K562 (cell line): ENCODE data around the gene SPRY4. TPM values are rescaled to one million over a fixed set of nuclear protein-coding genes. Genes with fewer than 3 reads are reported as not detected.
A peak's percentile ranks its signal among the peaks of the same experiment; 100 is the strongest.
"Not testable (repeated sequence)": the region's sequence is repeated elsewhere in the genome, so short reads cannot be mapped to it uniquely, and the experiment has no call there.

Source experiments
- ATAC-seq: fragments of 200-7000 bp; cut with Tn5 transposase; 3 replicates; pipeline ENCODE4 v1.9.1; 2020; ENCODE audit warnings: moderate library complexity
- BruUV-seq: library from RNA; stranded (reverse); fragments of 400-500 nt; replicated peaks from 2 replicates; lab custom pipeline; 2021; lab: Mats Ljungman, UMichigan
- CTCF ChIA-PET: fragments of 300-600 bp; formaldehyde crosslinking; extraction: SDS; loops from one replicate; lab custom pipeline; 2021; ENCODE audit warnings: low intra/inter-chr PET ratio; lab: Yijun Ruan, JAX
- POLR2A ChIA-PET: fragments of 300-600, 350-650 bp; sonication (Branson Sonifier 250); formaldehyde crosslinking; extraction: SDS; loops from one replicate; lab custom pipeline; 2021; ENCODE audit warnings: antibody characterized with exemption, inconsistent platforms; lab: Yijun Ruan, JAX
- DNase-seq, 4 experiments: peaks; one replicate each; pipeline versions ENCODE4 v3.0.0 to v3.0.0-alpha.2; 2011 to 2018; ENCODE audit warnings: low spot score in 3 of 4, mixed read lengths in 3 of 4; ENCODE audit errors: extremely low read depth in 1 of 4
- FAIRE-seq: peaks from 2 replicates; lab custom pipeline; 2011; peaks lifted over from hg19 to GRCh38; lab: Jason Lieb, UNC
- H2AFZ ChIP-seq: 2 replicates; pipeline ENCODE4 v1.6.0; 2011; ENCODE audit warnings: low read depth, low read length, control low read depth, inconsistent platforms
- H3K27ac ChIP-seq: fragments of 200-600 bp; 3 replicates; pipeline ENCODE4 v1.8.0; 2011; ENCODE audit warnings: low read depth, mild to moderate bottlenecking, control low read depth, inconsistent platforms, low read length, moderate library complexity, mixed read lengths; ENCODE audit errors: extremely low read depth
- H3K27me3 ChIP-seq, 2 experiments: fragments of 300-600 bp in 1 of 2; 2 replicates in 1 of 2; 3 replicates in 1 of 2; pipeline versions ENCODE4 v1.6.0 to v1.8.0; 2011; ENCODE audit warnings: inconsistent platforms in 2 of 2, low read length in 2 of 2, mild to moderate bottlenecking in 1 of 2, mixed read lengths in 1 of 2, moderate library complexity in 1 of 2; ENCODE audit not compliant: control insufficient read depth in 2 of 2, insufficient read depth in 2 of 2
- H3K36me3 ChIP-seq: fragments of 300-600 bp; 3 replicates; pipeline ENCODE4 v1.8.0; 2011; ENCODE audit warnings: mild to moderate bottlenecking, low read length, inconsistent platforms; ENCODE audit not compliant: control insufficient read depth, insufficient read depth
- H3K4me1 ChIP-seq, 2 experiments: fragments of 200-600 bp in 1 of 2; replicated peaks in 1 of 2; 2 replicates in 1 of 2; 3 replicates in 1 of 2; pipeline versions ENCODE4 v1.5.1 to v1.8.0; 2011; ENCODE audit warnings: inconsistent platforms in 2 of 2, low read length in 2 of 2, mild to moderate bottlenecking in 1 of 2, mixed read lengths in 1 of 2, moderate library complexity in 1 of 2; ENCODE audit not compliant: control insufficient read depth in 2 of 2, insufficient read depth in 2 of 2
- H3K4me2 ChIP-seq: 2 replicates; pipeline ENCODE4 v1.6.1; 2011; ENCODE audit warnings: low read length, control low read depth, inconsistent platforms, mixed read lengths; ENCODE audit not compliant: insufficient read depth
- H3K4me3 ChIP-seq: fragments of 200-600 bp; sonication (generic), shearing (Covaris generic); 2 replicates; pipeline ENCODE4 v1.5.1; 2016; ENCODE audit warnings: control low read depth, inconsistent platforms
- H3K79me2 ChIP-seq: fragments of 200-600 bp; 3 replicates; pipeline ENCODE4 v1.8.0; 2011; ENCODE audit warnings: low read length, inconsistent platforms; ENCODE audit not compliant: control insufficient read depth, insufficient read depth
- H3K9ac ChIP-seq, 2 experiments: 2 replicates each; pipeline versions ENCODE4 v1.6.0 to v1.6.1; 2011; ENCODE audit warnings: low read depth in 2 of 2, low read length in 2 of 2, control low read depth in 1 of 2, inconsistent platforms in 1 of 2, mild to moderate bottlenecking in 1 of 2, mixed read lengths in 1 of 2; ENCODE audit not compliant: insufficient read depth in 1 of 2
- H3K9me1 ChIP-seq: one replicate; pipeline ENCODE4 v1.6.0; 2011; ENCODE audit warnings: inconsistent platforms, mild to moderate bottlenecking, low read length, moderate library complexity; ENCODE audit not compliant: control insufficient read depth, insufficient read depth
- H3K9me3 ChIP-seq: replicated peaks from 2 replicates; pipeline ENCODE4 v1.5.1; 2011; ENCODE audit warnings: low read depth, low read length, inconsistent platforms; ENCODE audit not compliant: control insufficient read depth, insufficient read depth
- H4K20me1 ChIP-seq: replicated peaks from 2 replicates; pipeline ENCODE4 v1.6.1; 2011; ENCODE audit warnings: low read length, inconsistent platforms, mixed read lengths; ENCODE audit not compliant: control insufficient read depth, insufficient read depth
- CBX3 ChIP-seq, 2 experiments: IDR thresholded peaks; 1 replicate in 1 of 2; 2 replicates in 1 of 2; pipeline ENCODE4 v1.6.1; 2012; ENCODE audit warnings: inconsistent platforms in 2 of 2, low read length in 2 of 2, borderline replicate concordance in 1 of 2, control low read depth in 1 of 2
- HCFC1 ChIP-seq: IDR thresholded peaks from 2 replicates; pipeline ENCODE4 v1.6.1; 2012; ENCODE audit warnings: low read depth, low read length, improper control_type of control experiment
- SRSF3 ChIP-seq: fragments of 200-400 bp; formaldehyde crosslinking; IDR thresholded peaks from 2 replicates; pipeline ENCODE4 v1.6.1; 2016; ENCODE audit warnings: mild to moderate bottlenecking, low read length, moderate library complexity; ENCODE audit not compliant: insufficient read depth
- TCF3 ChIP-seq: sonication (generic); formaldehyde crosslinking; IDR thresholded peaks from 2 replicates; pipeline ENCODE4 v1.4.0; 2020; ENCODE audit warnings: mild to moderate bottlenecking, missing genetic modification reagents
- ZNF121 ChIP-seq: sonication (generic); formaldehyde crosslinking; conservative IDR thresholded peaks from 2 replicates; pipeline ENCODE4 v1.8.0; 2022; ENCODE audit warnings: missing genetic modification reagents
- WGBS: fragments of 100-300 bp; shearing (Covaris generic); methylation state at CpG from one replicate; pipeline ENCODE4 v1.1.6; 2016; ENCODE audit warnings: low coverage, mixed read lengths; ENCODE audit not compliant: insufficient coverage; ENCODE audit errors: missing lambda C conversion rate; 5-methylcytosine and 5-hydroxymethylcytosine counted together
- in situ Hi-C: fragments of 300-500 bp; cut with MboI; formaldehyde crosslinking; loops from 4 replicates; pipeline ENCODE4 v1.15.0; 2018; ENCODE audit warnings: inconsistent platforms, mixed read lengths
- intact Hi-C: fragments of 100-400 bp; cut with micrococcal nuclease; formaldehyde crosslinking; loops from 2 replicates; pipeline ENCODE4 v1.14.2; 2022
- polyA plus RNA-seq, 8 experiments: library from polyadenylated mRNA; depleted of rRNA in 4 of 8; stranded (reverse) in 5 of 8; unstranded in 3 of 8; fragments of >200 nt; fragmentation: Nextera tagmentation in 2 of 8; fragmentation: Illumina TruSeq in 1 of 8; extraction: Ambion mirVana in 2 of 8; extraction: Trizol in 1 of 8; gene quantifications; 2 replicates each; pipeline versions ENCODE4 v1.2.1 to v1.2.3, GENCODE V29; 2011 to 2014; ENCODE audit warnings: inconsistent platforms in 1 of 8, missing spikeins in 1 of 8
- total RNA-seq, 7 experiments: library from RNA; depleted of rRNA in 6 of 7; stranded (reverse); fragments of >200 nt in 6 of 7; fragmentation: Illumina TruSeq in 2 of 7; extraction: Trizol in 2 of 7; gene quantifications; 2 replicates each; pipeline versions ENCODE4 v1.2.1 to v1.2.3, GENCODE V29; 2011 to 2021; ENCODE audit warnings: low replicate concordance in 1 of 7

Gene SPRY4
- total and polyA plus RNA-seq, 9 of the 15 experiments (the other 6 are each of a cell fraction or from before 2014, with no cell fraction given) = 2.6 to 24.2 (median 9.5) TPM

DNA sequence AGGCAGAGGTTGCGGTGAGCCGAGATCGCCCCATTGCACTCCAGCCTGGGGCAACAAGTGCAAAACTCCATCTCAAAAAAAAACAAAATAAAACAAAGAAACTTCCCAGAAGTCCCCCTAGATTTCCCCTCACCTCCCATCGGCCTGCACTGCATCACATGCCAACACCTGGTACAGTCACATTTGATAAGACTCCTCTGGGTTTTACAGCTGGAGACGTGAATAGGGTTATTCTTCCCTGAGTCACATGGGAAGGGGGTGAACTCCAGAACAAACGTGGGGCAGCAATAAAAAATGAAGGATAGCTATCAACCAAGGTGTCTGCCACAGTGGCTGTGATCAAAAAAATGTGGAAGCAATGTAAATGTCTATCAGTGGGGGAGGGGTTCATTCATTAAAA lies 26.0 kb downstream of the SPRY4 start (continued):
- TF ChIP-seq TCF3 (no peak), CBX3 (IDR thresholded peaks at IDR 0.05; ENCODE audit: borderline replicate concordance in 1 of 2, low read length in 2 of 2) (no peak), SRSF3 (no peak), HCFC1 (no peak)

DNA sequence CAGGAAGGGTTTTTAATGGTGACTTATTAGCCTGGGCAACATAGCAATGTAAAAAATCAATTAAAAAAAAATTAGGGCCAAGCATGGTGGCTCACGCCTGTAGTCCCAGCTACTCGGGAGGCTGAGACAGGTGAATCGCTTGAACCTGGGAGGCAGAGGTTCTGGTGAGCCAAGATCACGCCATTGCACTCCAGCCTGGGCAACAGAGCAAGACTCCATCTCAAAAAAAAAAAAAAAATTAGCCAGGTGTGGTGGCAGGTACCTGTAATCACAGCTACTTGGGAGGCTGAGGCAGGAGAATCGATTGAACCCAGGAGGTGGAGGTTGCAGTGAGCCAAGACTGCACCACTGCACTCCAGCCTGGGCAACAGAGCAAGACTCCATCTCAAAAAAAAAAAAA lies 27.0 kb downstream of the SPRY4 start:
- DNase-seq, CTCF ChIA-PET, H3K36me3 ChIP-seq, FAIRE-seq, H3K79me2 ChIP-seq, H3K27ac ChIP-seq, BruUV-seq, H3K4me2 ChIP-seq, H3K9me3 ChIP-seq, H3K4me3 ChIP-seq, in situ Hi-C loops, intact Hi-C loops, H3K9me1 ChIP-seq, H3K9ac ChIP-seq, H4K20me1 ChIP-seq, H2AFZ ChIP-seq, H3K27me3 ChIP-seq, ATAC-seq: not testable (repeated sequence)
- TF ChIP-seq ZNF121 = 0 out of 2 replicates have a peak, but pooled peaks have one; percentile 4
- POLR2A ChIA-PET = interaction anchor here (0.6 to 6.1 kb wide), 3 partner anchors 8 to 14 kb away, joined by 5 to 38 read pairs (median 5); no protein-coding TSS in a partner anchor
- 95% methylated on average over 4 of the region's 5 CpGs for WGBS
- peaks cover 7 to 26% of the 10 kb centered on the region in 2 experiments; a peak in 3 of 5 replicates for H3K4me1 ChIP-seq
